Pancreas (tissue), 10 donors: Measurements from ENCODE around the gene RXRA. TPM values are rescaled to one million over a fixed set of nuclear protein-coding genes. Genes with fewer than 3 reads are reported as not detected.

Source experiments
- ATAC-seq, 4 donors: fragments of 200-7000 bp; cut with Tn5 transposase; one replicate each; pipeline versions ENCODE4 v1.8.0 to v1.9.1; 2020; ENCODE audit warnings: mild to moderate bottlenecking in 4 of 4, moderate library complexity in 4 of 4
- DNase-seq, 6 donors: peaks; one replicate each; pipeline ENCODE4 v3.0.0-alpha.2; 2020
- FAIRE-seq: peaks from 2 replicates; lab custom pipeline; 2012; peaks lifted over from hg19 to GRCh38; lab: Jason Lieb, UNC
- H3K27ac ChIP-seq, 4 donors: fragments of 200-600 bp; sonication (generic); 1 replicate in 3 of 4; 2 replicates in 1 of 4; pipeline versions ENCODE4 v1.5.0 to v1.8.0; 2020
- H3K27me3 ChIP-seq, 4 donors: fragments of 200-600 bp; one replicate each; pipeline ENCODE4 v1.8.0; 2021
- H3K36me3 ChIP-seq, 3 donors: fragments of 200-600 bp; sonication (generic) in 1 of 3; one replicate each; pipeline versions ENCODE4 v1.5.0 to v1.8.0; 2020 to 2021
- H3K4me1 ChIP-seq, 3 donors: fragments of 200-600 bp; one replicate each; pipeline ENCODE4 v1.8.0; 2021
- H3K4me3 ChIP-seq, 4 donors: fragments of 200-600 bp; sonication (generic) in 2 of 4; one replicate each; pipeline versions ENCODE4 v1.5.0 to v1.8.0; 2020 to 2021
- H3K9me3 ChIP-seq, 4 donors: fragments of 200-600 bp; one replicate each; pipeline ENCODE4 v1.8.0; 2021
- CTCF ChIP-seq, 4 donors: fragments of 200-600 bp; sonication (generic) in 3 of 4; IDR thresholded peaks; one replicate each; pipeline versions ENCODE4 v1.5.0 to v1.8.0; 2021; ENCODE audit warnings: antibody characterized with exemption in 4 of 4
- WGBS, 2 donors: extraction: QIAGEN DNeasy Blood & Tissue Kit; methylation state at CpG; one replicate each; pipeline ENCODE4 v1.1.7; 2013; 5-methylcytosine and 5-hydroxymethylcytosine counted together
- intact Hi-C, 3 donors: fragments of 100-400 bp; cut with DNase I; formaldehyde crosslinking; loops; one replicate each; pipeline versions ENCODE4 v1.11.1 to v1.14.2; 2022
- polyA plus RNA-seq, 2 donors: library from polyadenylated mRNA; stranded (reverse); fragments of 200-250 nt; gene quantifications; one replicate each; pipeline ENCODE4 v1.2.3, GENCODE V29; 2013
- total RNA-seq, 6 donors: library from RNA; stranded (reverse); fragmentation: NEBNext Ultra II Directional in 4 of 6; extraction: Animal tissue kit (Norgen Biotek cat#: 25700) in 4 of 6; gene quantifications; one replicate each; pipeline versions ENCODE4 v1.2.1 to v1.2.4, GENCODE V29; 2021 to 2023
- donor health status: healthy with polysubstance abuse.
- donor health status: DM: no; HTN: no; CAD: no; lungs with moderate emphysema.
- donor health status: DM: no; HTN: no; CAD: no.
- donor health status: control.
- donor health status: control.
- donor health status: Bipolar disorder and iron deficiency.
- donor health status: DM: yes; HTN: yes; CAD: no.
- donor health status: DM: no; HTN: no; CAD: no.
- donor health status: DM: no; HTN: no; CAD: no.
- donor health status: DM: yes; HTN: yes; CAD: no.

Gene RXRA
- total and polyA plus RNA-seq, 8 donors, result 20.2 to 35.1 (median 22.9) TPM

GRCh38 chr9:134391319-134392231, 65.3 kb downstream of the RXRA start:
- FAIRE-seq (no peak), ATAC-seq (no peak), DNase-seq (no peak)
- H3K27me3 ChIP-seq, result no peaks in the 10 kb centered on the region
- WGBS, 2 donors, result 83 to 84% methylated on average over 34 to 35 of the region's 35 CpGs
- peaks cover 16 to 21% (median 19%) of the 10 kb centered on the region in 3 donors for H3K4me1 ChIP-seq
- H3K27ac ChIP-seq, result no peak overlapping the region
- TF ChIP-seq CTCF (IDR thresholded peaks at IDR 0.05), result no peak
- H3K9me3 ChIP-seq, result no peaks in the 10 kb centered on the region
- H3K36me3 ChIP-seq, result no peaks in the 10 kb centered on the region
- intact Hi-C loops, result loop anchor here in 1 of 3 donors (5.0 kb wide), 1 partner anchor 41 kb away; no protein-coding TSS in a partner anchor
- no peak overlapping the region for H3K4me3 ChIP-seq

DNA sequence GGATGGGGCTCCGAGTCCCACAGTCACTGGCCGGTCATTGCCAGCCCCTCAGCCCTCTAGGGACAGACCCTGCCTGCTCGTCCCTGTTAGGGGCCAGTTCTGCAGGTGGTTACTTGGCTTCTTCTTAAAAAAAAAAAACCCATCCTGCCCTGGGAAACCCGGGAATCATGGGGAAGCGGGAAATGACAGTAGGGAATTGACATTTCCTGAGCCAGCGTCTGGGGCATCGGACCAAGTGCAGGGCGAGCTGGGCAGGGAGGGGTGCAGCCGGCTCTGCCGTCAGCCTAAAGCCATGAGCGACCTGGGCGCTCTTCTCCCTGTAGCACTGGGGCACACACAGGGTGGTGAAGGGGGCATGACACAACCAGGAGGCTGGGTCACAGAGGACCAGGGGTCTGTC, 66.6 kb downstream of the RXRA start:
- ATAC-seq, result no peak
- no peaks in the 10 kb centered on the region for H3K9me3 ChIP-seq
- no peak for DNase-seq
- H3K4me1 ChIP-seq, result peaks cover 2 to 9% (median 6%) of the 10 kb centered on the region in 3 donors
- no peaks in the 10 kb centered on the region for H3K27me3 ChIP-seq
- intact Hi-C loops, result loop anchor here in 1 of 3 donors (5.0 kb wide), 1 partner anchor 39 kb away; no protein-coding TSS in a partner anchor
- TF ChIP-seq CTCF (IDR thresholded peaks at IDR 0.05), result no peak
- H3K36me3 ChIP-seq, result no peaks in the 10 kb centered on the region
- 88 to 91% methylated on average over 12 of the region's 12 CpGs for WGBS, 2 donors
- H3K4me3 ChIP-seq, result no peak overlapping the region
- no peak overlapping the region for H3K27ac ChIP-seq
- FAIRE-seq, result no peak

DNA sequence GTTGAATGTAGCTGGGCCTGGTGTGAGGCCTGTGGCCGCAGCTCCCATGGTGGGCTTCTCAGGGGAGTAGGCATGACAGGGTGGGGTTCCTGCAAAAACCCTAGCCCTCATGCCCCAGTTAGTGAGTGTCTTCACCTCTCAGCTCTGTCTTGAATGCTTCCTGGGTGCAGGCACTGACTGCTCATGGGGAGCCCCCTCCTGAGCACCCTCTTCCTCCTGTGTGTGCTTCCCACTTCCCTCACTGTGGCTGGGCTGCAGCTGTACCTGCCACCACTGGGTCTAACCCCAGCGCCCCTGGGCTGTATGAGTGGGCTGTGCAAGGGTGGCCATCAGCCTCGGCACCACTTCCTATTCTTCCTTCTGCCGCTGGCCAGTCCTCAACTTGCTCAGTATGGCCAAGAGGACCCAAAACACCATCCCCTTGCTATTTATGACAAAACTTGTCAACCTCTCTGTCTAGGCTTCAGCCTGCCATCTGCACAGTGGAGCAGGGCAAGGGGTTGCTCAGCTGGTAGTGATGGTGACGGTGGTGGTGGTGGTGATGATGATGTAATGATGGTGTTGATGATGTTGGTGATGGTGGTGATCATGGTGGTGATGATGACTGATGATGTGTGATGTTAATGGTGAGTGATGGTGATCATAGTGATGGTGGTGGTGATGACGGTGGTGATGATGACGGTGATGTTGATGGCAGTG, 67.5 kb downstream of the RXRA start:
- intact Hi-C loops, result loop anchor here in 1 of 3 donors (5.0 kb wide), 1 partner anchor 39 kb away; no protein-coding TSS in a partner anchor

DNA sequence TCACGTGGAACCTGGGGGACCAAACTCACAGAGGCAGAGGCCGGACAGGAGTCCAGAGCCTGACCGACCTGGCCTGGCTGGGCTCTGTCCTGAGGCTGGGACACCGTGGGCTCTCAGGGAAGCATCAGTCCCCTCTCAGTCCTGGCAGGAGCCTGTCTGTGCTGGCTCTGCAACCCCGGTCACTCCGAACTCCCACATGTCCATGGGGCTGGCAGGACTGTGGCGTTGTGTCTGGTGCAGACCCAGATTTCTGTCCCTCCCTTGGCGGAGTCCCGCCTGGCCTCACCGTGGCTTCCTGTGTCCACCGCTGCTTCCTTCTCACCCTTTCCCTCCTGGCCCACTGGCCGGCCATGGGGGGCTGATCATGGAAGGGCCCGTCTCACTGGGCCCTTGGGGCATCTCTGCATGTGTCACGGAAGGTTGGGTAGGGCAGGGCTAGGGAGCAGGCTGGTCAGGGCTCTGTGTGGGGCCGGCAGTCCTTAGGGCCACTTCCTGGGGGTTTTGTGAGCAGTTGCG, 68.8 kb downstream of the RXRA start:
- DNase-seq, result no peak
- H3K4me1 ChIP-seq, result no peaks in the 10 kb centered on the region
- no peak overlapping the region for H3K27ac ChIP-seq
- no peaks in the 10 kb centered on the region for H3K9me3 ChIP-seq
- TF ChIP-seq CTCF (IDR thresholded peaks at IDR 0.05), result no peak
- H3K4me3 ChIP-seq, result no peak overlapping the region
- no peaks in the 10 kb centered on the region for H3K36me3 ChIP-seq
- no peak for ATAC-seq
- intact Hi-C loops, result no loop called here
- FAIRE-seq, result no peak
- no peaks in the 10 kb centered on the region for H3K27me3 ChIP-seq
- 81 to 86% methylated on average over 16 of the region's 16 CpGs for WGBS, 2 donors

More for the DNA sequence above, 67.5 kb downstream of the RXRA start:
- FAIRE-seq (no peak), ATAC-seq (no peak), DNase-seq (no peak)
- no peak for TF ChIP-seq CTCF (IDR thresholded peaks at IDR 0.05)
- H3K36me3 ChIP-seq, result no peaks in the 10 kb centered on the region
- H3K4me1 ChIP-seq, result peaks cover 0 to 5% (median 0%) of the 10 kb centered on the region in 3 donors
- no peak overlapping the region for H3K27ac ChIP-seq
- H3K27me3 ChIP-seq, result no peaks in the 10 kb centered on the region
- 97 to 98% methylated on average over 7 of the region's 7 CpGs for WGBS, 2 donors
- no peaks in the 10 kb centered on the region for H3K9me3 ChIP-seq
- no peak overlapping the region for H3K4me3 ChIP-seq
